Peyer's patch (tissue), 4 donors: Measurements from ENCODE around the gene SLC35A1. TPM values are rescaled to one million over a fixed set of nuclear protein-coding genes. Genes with fewer than 3 reads are reported as not detected.
"Not testable (repeated sequence)": the region's sequence is repeated elsewhere in the genome, so short reads cannot be mapped to it uniquely, and the experiment has no call there.

Experiments used
- DNase-seq, 3 donors: peaks; one replicate each; pipeline ENCODE4 v3.0.0-alpha.2; 2017 to 2019
- H3K27ac ChIP-seq, 4 donors: fragments of 200-600 bp; sonication (generic); one replicate each; pipeline ENCODE4 v1.5.1; 2016 to 2019
- H3K27me3 ChIP-seq, 2 donors: fragments of 200-600 bp; sonication (generic); one replicate each; pipeline ENCODE4 v1.5.1; 2019
- H3K36me3 ChIP-seq, 3 donors: fragments of 200-600 bp; sonication (generic); one replicate each; pipeline ENCODE4 v1.5.1; 2016 to 2019
- H3K4me1 ChIP-seq, 4 donors: fragments of 200-600 bp; sonication (generic); one replicate each; pipeline ENCODE4 v1.5.1; 2016 to 2019
- H3K4me3 ChIP-seq, 4 donors: fragments of 200-600 bp; sonication (generic); 1 replicate in 3 of 4; 2 replicates in 1 of 4; pipeline ENCODE4 v1.5.1; 2016 to 2019; ENCODE audit warnings: mild to moderate bottlenecking in 1 of 4
- H3K9me3 ChIP-seq, 4 donors: fragments of 200-600 bp; sonication (generic); one replicate each; pipeline ENCODE4 v1.5.1; 2016 to 2019; ENCODE audit warnings: mild to moderate bottlenecking in 1 of 4
- CTCF ChIP-seq, 6 experiments: fragments of 450-650 bp in 4 of 6; fragments of 200-600 bp in 2 of 6; sonication (generic) in 1 of 6; IDR thresholded peaks; one replicate each; pipeline ENCODE4 v1.5.1; 2017 to 2019; ENCODE audit warnings: antibody characterized with exemption in 6 of 6, mild to moderate bottlenecking in 3 of 6, moderate library complexity in 1 of 6
- POLR2A ChIP-seq, 2 donors: fragments of 450-650 bp; IDR thresholded peaks; one replicate each; pipeline ENCODE4 v1.5.1; 2017; ENCODE audit warnings: antibody characterized with exemption in 2 of 2, mild to moderate bottlenecking in 2 of 2, moderate library complexity in 2 of 2
- total RNA-seq, 4 donors: library from RNA; depleted of rRNA; stranded (reverse); fragments of >200 nt; gene quantifications; one replicate each; pipeline ENCODE4 v1.1.0, GENCODE V29; 2016

Gene SLC35A1
- total RNA-seq, 4 donors from 2014 or later: 3.3 to 20.7 (median 12.4) TPM

GRCh38 chr6:87484491-87484890 is 11.7 kb downstream of the SLC35A1 start:
- H3K27me3 ChIP-seq: no peaks in the 10 kb centered on the region
- no peaks in the 10 kb centered on the region for H3K36me3 ChIP-seq
- DNase-seq: no peak
- H3K4me3 ChIP-seq: no peak overlapping the region
- TF ChIP-seq CTCF (IDR thresholded peaks at IDR 0.05) (no peak), POLR2A (IDR thresholded peaks at IDR 0.05) (no peak)
- H3K4me1 ChIP-seq: no peaks in the 10 kb centered on the region
- H3K27ac ChIP-seq: no peak overlapping the region
- no peaks in the 10 kb centered on the region for H3K9me3 ChIP-seq

GRCh38 chr6:87487555-87487954 is 14.8 kb downstream of the SLC35A1 start:
- Histone ChIP-seq H3K36me3 (peaks cover 0 to 9% (median 0%) of the 10 kb centered on the region in 3 donors), H3K4me3 (no peak overlapping the region), H3K9me3 (no peaks in the 10 kb centered on the region), H3K4me1 (no peaks in the 10 kb centered on the region), H3K27ac (no peak overlapping the region), H3K27me3 (no peaks in the 10 kb centered on the region)
- TF ChIP-seq POLR2A (IDR thresholded peaks at IDR 0.05) (no peak), CTCF (IDR thresholded peaks at IDR 0.05) (no peak)
- no peak for DNase-seq

- H3K4me3 ChIP-seq, H3K27me3 ChIP-seq, H3K4me1 ChIP-seq, H3K27ac ChIP-seq, H3K9me3 ChIP-seq, DNase-seq: not testable (repeated sequence)
- peaks cover 0 to 15% (median 0%) of the 10 kb centered on the region in 3 donors for H3K36me3 ChIP-seq
These were observed 16.6 kb downstream of the SLC35A1 start for GRCh38 chr6:87489326-87489725.

GRCh38 chr6:87494761-87495422 is 22.1 kb downstream of the SLC35A1 start:
- TF ChIP-seq CTCF (IDR thresholded peaks at IDR 0.05) (no peak), POLR2A (IDR thresholded peaks at IDR 0.05) (no peak)
- Histone ChIP-seq H3K27me3 (no peaks in the 10 kb centered on the region), H3K9me3 (no peaks in the 10 kb centered on the region), H3K36me3 (peaks cover 0 to 15% (median 0%) of the 10 kb centered on the region in 3 donors), H3K27ac (no peak overlapping the region), H3K4me3 (no peak overlapping the region), H3K4me1 (no peaks in the 10 kb centered on the region)
- DNase-seq: no peak

- no peaks in the 10 kb centered on the region for H3K9me3 ChIP-seq
- TF ChIP-seq CTCF (IDR thresholded peaks at IDR 0.05): no peak
- no peak for TF ChIP-seq POLR2A (IDR thresholded peaks at IDR 0.05)
- H3K36me3 ChIP-seq: peaks cover 0 to 11% (median 0%) of the 10 kb centered on the region in 3 donors
- DNase-seq: no peak
- no peaks in the 10 kb centered on the region for H3K4me1 ChIP-seq
- H3K4me3 ChIP-seq: no peak overlapping the region
- no peak overlapping the region for H3K27ac ChIP-seq
- no peaks in the 10 kb centered on the region for H3K27me3 ChIP-seq
These were observed 25.3 kb downstream of the SLC35A1 start for GRCh38 chr6:87498048-87498447.

- Histone ChIP-seq H3K27ac (no peak overlapping the region), H3K27me3 (no peaks in the 10 kb centered on the region), H3K4me1 (no peaks in the 10 kb centered on the region), H3K36me3 (peaks cover 0 to 34% (median 0%) of the 10 kb centered on the region in 3 donors), H3K4me3 (no peak overlapping the region), H3K9me3 (no peaks in the 10 kb centered on the region)
- DNase-seq: no peak
- no peak for TF ChIP-seq CTCF (IDR thresholded peaks at IDR 0.05)
- TF ChIP-seq POLR2A (IDR thresholded peaks at IDR 0.05): no peak
These were observed 29.2 kb downstream of the SLC35A1 start for GRCh38 chr6:87501809-87502572.
